Neural progenitor cell (in vitro differentiated cells): Measurements from ENCODE around the gene CKS2.

ENCODE experiments used
- CTCF ChIP-seq: fragments of 200-600 bp; sonication (generic); IDR thresholded peaks from 2 replicates; pipeline ENCODE4 v1.5.1; 2017; ENCODE audit warnings: antibody characterized with exemption, mild to moderate bottlenecking
- EZH2 ChIP-seq: fragments of 200-600 bp; sonication (generic); IDR thresholded peaks from 2 replicates; pipeline ENCODE4 v1.6.1; 2017; ENCODE audit warnings: antibody characterized with exemption, mild to moderate bottlenecking, moderate library complexity
- EZH2phosphoT487 ChIP-seq: fragments of 200-600 bp; sonication (generic); IDR thresholded peaks from 2 replicates; pipeline ENCODE4 v1.6.1; 2017; ENCODE audit warnings: antibody characterized with exemption

- TF ChIP-seq CTCF (no peak), EZH2 (no peak), EZH2phosphoT487 (no peak)
Observed at GRCh38 chr9:89349607-89350006, 38.6 kb downstream of the CKS2 start.
